ENCODE measurements around the gene MAVS.

The MAVS gene

DNA sequence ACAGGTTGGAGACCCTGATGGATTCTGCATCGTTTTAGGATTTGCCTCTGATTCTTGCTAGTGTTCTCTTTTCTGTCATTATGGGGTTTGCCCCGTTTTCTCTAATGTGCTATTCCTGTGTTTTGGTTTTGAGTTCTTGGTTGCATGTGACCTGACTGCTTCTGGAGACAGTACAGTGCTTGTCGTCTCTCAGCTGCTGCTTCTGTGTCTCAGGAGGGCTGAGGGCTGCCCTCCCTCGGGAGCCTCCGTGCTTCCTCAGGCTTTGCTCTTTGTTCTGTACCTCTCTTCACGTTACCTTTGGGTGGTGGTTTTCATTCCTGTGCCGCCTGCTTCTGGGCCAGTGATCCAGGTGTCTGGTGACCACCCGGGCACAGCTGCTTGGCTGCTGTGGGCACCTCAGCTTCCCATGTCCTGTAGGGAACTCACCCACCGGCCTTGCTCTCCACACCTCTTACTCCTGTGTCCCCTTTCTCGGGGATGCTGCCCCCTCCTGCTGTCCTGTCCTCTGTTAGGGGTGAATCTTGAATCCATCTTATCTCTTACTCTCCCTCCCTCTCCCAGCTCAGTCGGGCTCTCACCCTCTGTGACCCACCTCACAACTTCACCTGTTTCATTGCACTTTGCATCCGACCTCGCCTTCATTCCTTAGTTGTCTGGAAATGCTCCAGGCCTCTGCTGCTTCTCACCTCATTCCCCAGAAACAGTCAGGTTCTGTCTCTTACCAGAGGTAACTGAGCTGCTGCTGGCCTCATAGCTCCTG is 75.8 kb downstream of the MAVS start:
- H3K27ac ChIP-seq, result peak overlapping the region; percentile 49
- DNase-seq (ENCODE audit: low spot score), result no peak
- ChIA-PET CTCF (interaction anchor here (1.1 kb wide), 1 partner anchor 21 kb away, joined by 3 read pairs; no protein-coding TSS in a partner anchor), POLR2A (ENCODE audit: low non-redundant PET) (no interaction called here)
- no peak for TF ChIP-seq CTCF (conservative IDR thresholded peaks at IDR 0.05; ENCODE audit: low read depth)

DNA sequence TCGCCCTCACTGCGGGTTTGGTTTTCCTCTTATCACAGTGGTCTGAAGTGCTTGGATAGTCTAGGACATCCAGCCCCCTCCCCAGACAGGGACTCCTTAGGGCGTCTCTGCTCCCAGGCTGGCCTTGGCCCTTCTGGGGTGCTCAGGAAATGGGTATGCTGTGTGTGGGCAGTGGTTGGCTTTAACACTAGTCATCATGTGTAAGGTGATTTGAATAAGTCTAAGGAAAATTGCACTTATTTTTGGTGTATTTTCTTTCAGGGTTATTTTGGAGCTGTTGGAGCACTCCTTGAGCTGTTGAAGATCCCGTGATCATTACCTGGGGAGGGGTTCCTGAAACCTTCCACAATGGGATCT is 76.3 kb downstream of the MAVS start:
- no peak for TF ChIP-seq CTCF (conservative IDR thresholded peaks at IDR 0.05; ENCODE audit: low read depth)
- H3K27ac ChIP-seq, result peak overlapping the region; percentile 49
- CTCF ChIA-PET, result no interaction called here
- DNase-seq (ENCODE audit: low spot score), result no peak
- POLR2A ChIA-PET (ENCODE audit: low non-redundant PET), result no interaction called here

DNA sequence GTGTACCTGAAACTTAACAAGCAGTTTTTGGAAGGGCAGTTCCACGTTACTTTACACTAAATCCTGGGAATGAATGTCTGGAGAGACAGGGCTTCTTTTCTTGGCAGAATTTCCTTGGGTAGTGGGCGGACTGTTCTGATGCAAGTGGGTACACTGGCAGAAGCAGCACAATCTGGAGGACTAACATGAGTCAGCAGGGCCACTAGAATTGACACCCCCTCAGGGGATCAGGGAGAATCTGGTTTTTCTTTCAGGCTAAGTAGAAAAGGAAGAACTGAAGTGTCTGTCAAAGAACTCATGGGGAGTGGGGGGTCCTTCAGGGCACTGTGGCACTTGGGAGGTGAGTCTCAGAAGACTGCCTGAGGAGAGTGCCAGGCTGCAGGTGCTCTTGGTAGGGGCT is 77.2 kb downstream of the MAVS start:
- DNase-seq (ENCODE audit: low spot score), result no peak
- no peak for TF ChIP-seq CTCF (conservative IDR thresholded peaks at IDR 0.05; ENCODE audit: low read depth)
- CTCF ChIA-PET, result no interaction called here
- peak overlapping the region; percentile 83 for H3K27ac ChIP-seq
- POLR2A ChIA-PET (ENCODE audit: low non-redundant PET), result no interaction called here

DNA sequence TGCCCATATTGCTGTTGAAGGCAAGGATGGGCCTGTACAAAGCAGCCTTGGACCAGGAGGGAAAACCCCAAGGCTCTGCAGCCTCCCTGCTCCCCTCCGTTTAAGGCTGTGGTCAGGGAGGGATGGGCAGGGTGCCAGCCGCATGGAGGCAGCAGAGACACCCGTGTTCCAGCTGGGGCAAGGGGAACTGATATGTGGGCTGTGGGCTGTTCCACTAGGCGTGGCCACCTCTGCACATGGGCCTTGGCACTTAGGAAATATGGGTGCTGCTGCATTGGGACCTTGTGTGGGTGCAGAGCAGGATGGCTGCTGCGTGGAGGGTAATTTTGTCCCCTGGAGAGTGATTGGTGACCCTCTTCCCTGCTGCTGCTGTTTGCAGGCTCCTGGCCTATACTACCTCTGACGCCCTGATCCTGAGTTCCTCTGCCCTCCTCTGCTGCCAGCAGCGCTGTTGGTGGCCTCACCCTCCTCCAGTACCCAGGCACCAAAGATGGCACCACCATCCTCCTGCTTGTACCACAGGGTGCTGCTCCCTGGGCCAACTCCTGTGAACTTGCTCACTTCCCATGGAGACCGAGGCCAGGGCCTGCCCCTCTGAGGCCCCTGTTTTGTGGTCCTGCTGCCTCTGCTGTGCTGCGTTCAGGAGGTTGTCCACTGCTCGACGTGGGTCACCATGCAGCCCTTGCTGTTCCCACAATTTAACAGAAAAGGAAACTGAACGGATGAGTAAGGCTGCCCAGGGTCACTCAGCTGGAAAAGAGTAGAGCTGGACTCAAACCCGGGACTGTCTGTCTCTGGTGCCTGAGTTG is 77.9 kb downstream of the MAVS start:
- DNase-seq (ENCODE audit: low spot score), result no peak

GRCh38 chr20:3925113-3925695 is 78.6 kb downstream of the MAVS start:
- DNase-seq (ENCODE audit: low spot score), result no peak
- ChIA-PET POLR2A (ENCODE audit: low non-redundant PET) (no interaction called here), CTCF (no interaction called here)
- H3K27ac ChIP-seq, result peak overlapping the region; percentile 83
- no peak for TF ChIP-seq CTCF (conservative IDR thresholded peaks at IDR 0.05; ENCODE audit: low read depth)

More for the DNA sequence above, 77.9 kb downstream of the MAVS start:
- no peak for TF ChIP-seq CTCF (conservative IDR thresholded peaks at IDR 0.05; ENCODE audit: low read depth)
- peak overlapping the region; percentile 83 for H3K27ac ChIP-seq
- POLR2A ChIA-PET (ENCODE audit: low non-redundant PET), result no interaction called here
- CTCF ChIA-PET, result no interaction called here
